Astrocyte of the cerebellum (primary cell): ENCODE data around the gene MBOAT7.

Experiments used
- DNase-seq: peaks from one replicate; pipeline ENCODE4 v3.0.0-alpha.2; 2011; ENCODE audit warnings: low read depth
- H3K4me3 ChIP-seq: 2 replicates; pipeline ENCODE4 v1.5.1; 2011; ENCODE audit warnings: mild to moderate bottlenecking, low read depth, low read length, moderate library complexity
- in situ Hi-C: cut with HindIII; loops from 2 replicates; pipeline ENCODE4 v1.10.0; 2017; ENCODE audit warnings: low sequenced_read_pairs
- TF ChIP-seq, protein P1 (sequence below): IDR thresholded peaks from 2 replicates; pipeline ENCODE4 v1.5.1; 2012; ENCODE audit warnings: low read length, low read depth, moderate library complexity, mild to moderate bottlenecking; ENCODE audit errors: missing control alignments

Gene MBOAT7

DNA sequence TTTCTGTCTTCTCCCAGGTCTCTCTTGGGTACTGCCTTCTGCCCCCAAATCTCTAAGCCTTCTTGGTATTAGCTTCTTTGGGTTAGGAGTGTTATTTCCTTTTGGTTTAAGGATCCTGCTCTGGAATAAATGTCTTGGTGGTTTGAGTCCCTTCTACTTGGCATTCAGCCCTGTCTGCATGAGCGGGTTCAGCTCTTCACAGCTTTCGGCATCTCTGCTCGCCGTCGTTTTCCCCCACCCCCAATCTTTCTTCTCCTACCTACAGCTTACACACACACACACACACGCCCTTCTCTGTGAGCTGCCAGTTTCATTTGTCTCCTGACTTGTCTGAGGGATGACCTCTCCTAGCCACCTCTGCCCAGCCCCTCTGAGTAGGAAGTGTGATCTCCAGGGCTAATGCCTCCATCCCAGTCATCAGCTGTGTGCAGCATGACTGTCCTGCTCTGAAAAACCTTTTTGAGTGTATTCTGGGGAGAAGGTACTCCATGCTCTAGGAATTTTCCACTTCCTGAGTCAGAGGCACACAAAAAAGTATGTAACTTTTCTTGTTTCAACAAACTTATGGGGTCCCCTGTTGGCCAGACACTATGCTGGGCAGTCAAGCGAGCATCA lies 47.1 kb downstream of the MBOAT7 start:
- DNase-seq, result no peak
- TF ChIP-seq, protein P1, sequence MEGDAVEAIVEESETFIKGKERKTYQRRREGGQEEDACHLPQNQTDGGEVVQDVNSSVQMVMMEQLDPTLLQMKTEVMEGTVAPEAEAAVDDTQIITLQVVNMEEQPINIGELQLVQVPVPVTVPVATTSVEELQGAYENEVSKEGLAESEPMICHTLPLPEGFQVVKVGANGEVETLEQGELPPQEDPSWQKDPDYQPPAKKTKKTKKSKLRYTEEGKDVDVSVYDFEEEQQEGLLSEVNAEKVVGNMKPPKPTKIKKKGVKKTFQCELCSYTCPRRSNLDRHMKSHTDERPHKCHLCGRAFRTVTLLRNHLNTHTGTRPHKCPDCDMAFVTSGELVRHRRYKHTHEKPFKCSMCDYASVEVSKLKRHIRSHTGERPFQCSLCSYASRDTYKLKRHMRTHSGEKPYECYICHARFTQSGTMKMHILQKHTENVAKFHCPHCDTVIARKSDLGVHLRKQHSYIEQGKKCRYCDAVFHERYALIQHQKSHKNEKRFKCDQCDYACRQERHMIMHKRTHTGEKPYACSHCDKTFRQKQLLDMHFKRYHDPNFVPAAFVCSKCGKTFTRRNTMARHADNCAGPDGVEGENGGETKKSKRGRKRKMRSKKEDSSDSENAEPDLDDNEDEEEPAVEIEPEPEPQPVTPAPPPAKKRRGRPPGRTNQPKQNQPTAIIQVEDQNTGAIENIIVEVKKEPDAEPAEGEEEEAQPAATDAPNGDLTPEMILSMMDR, result no peak
- in situ Hi-C loops, result no loop called here
- no peak overlapping the region for H3K4me3 ChIP-seq

DNA sequence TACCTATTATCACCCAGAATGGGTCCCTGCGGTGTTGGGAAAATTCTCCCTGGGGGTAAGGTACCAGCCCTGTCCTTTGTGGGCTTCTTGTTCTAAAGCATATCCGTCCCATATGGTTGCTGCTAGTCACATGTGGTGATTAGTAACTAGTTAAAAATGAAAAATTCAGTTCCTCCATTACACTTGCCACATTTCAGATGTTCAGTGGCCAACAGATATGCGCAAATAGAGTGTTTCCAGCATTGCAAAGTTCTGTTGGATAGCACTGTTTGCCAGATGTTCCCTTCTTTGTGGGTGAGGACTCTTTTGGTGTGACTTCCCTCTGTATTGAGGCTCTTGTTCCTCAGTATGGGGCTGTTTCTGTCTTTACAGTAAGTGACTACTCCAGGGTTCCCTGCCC lies 48.0 kb downstream of the MBOAT7 start:
- TF ChIP-seq, protein P1, result no peak
- in situ Hi-C loops, result no loop called here
- no peak overlapping the region for H3K4me3 ChIP-seq
- no peak for DNase-seq

DNA sequence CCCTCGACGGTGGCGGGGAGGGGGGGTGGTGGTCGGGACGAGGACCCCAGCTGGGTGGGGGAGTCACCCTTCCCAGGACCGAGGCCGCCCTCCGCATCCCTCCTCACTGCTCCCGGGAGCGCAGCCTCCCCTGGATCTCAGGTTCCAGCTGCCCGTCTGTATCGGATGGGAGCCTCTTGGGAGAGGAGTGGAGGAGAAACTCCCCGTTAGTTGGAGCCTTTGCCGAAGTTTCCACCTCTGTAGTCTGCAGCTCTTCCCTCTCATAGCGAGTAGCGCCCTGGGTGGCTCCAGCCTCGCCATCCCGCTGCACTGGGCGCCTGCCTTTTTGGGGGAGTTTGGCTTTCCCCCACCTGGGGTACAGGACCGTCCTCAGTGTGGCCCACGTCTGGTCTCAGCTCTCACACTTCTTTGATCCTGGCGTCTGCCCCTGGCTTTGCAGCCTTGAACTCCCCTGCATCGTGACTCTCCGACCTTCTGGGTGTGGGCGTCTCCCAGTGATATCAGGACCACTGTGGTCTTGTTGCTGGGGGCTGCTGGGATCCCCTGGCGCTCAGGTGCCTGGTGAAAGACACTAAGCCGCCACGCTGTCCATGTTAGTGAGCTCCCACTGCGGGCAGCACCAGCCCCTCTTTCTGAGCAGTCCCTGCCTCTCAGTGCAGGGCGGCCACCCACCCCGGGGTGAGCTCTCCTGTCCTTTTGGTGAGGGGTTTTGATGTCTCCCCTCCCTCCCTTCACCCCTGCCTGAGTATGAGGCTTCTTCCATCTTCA lies 50.7 kb downstream of the MBOAT7 start:
- no peak for DNase-seq
- H3K4me3 ChIP-seq, result peak overlapping the region; percentile 86
- TF ChIP-seq, protein P1, result no peak
- in situ Hi-C loops, result no loop called here

DNA sequence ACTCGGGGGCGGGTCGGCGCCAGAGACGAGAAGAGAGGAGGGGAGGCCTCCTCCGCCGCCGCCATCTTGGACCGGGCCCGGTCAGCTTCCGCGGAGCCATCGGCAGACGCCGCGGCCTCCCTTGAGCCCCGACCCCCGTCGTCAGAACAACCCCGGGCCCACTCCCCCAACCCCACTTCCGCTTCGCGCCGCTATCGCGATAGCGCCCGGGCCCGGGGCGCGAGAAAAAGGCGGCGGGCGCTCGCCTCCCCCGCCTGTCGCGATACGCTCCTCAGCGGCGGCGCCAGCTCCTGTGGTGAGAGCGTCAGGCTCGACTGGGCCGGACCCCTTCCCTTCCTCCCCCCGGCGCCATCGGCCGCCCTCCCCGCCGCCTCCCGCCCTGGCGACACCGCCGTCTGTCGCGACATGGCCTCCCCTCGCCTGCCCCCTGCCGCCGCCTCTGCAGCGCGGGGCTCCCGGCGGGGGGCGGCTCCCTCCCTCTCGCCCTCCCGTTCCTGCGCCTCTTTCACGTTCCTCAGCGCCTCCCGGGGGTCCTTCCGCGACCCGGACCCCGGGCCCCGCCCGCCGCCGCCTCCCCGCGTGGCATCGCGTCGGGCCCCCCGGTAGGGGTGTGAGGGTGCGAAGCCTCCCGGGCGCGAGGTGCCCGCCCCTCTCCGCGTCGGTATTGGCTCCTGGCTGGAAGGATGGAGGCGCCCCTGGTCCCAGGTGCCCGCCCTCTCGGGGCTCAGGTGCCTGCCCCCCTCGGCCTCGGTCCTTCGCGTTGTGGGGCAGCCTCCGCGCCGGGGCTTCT lies 51.5 kb downstream of the MBOAT7 start, which contains the start of gene CNOT3:
Gene CNOT3, plus strand, starts transcription at position 64 of the 790 bp plus-strand sequence. CDS start 5,217 bp downstream, outside the sequence.
- DNase-seq, result no peak
- in situ Hi-C loops, result no loop called here
- TF ChIP-seq, protein P1, result no peak
- peak within 1 kb of the TSS; percentile 86 for H3K4me3 ChIP-seq

DNA sequence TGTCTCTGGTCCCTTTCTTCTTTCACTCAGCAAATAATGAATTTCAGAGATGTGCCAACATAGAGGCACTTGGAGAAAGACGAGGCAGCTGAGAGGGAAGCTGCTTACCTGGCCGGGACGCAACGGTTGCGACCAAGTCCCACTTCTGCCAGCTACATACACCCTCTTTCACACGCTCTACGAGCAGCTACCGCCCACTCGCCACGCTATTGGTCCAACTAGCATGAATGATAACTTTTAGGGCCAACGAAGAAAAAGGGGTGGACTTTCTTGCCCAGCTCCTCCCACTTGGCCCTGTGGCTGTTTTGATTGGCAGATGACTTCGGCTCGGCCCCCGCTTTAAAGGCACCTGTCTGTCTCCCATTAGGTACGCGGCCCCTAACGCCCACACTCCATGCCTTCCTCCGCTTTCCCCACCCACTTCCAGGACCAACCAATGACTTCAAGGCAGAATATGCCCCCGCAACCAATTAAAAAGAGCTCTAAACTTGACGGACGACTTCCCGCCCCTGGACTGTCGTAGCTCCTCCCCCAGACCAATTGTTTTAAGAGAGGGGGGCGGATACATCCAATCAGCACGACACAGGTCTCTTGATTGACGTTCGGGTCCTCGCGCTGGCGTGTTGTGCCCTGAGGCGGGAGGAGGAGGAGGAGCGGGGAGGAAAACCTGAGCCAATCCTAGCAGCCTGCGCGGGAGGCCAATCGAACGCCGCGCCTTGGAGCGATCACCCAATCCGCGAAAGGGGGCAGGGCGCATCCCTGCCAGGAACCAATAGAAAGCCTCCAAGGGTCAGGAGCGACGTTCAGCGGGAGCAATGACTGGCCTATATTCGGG lies 52.3 kb downstream of the MBOAT7 start:
- in situ Hi-C loops, result no loop called here
- TF ChIP-seq, protein P1, result no peak

More for the DNA sequence above, 52.3 kb downstream of the MBOAT7 start:
- DNase-seq, result peak; percentile 100
- H3K4me3 ChIP-seq, result peak overlapping the region; percentile 86
